BJ (cell line): Measurements from ENCODE around the gene LRFN2. TPM values are rescaled to one million over a fixed set of nuclear protein-coding genes. Genes with fewer than 3 reads are reported as not detected.

Experiments
- CTCF ChIA-PET: fragments of 350-600 bp; formaldehyde crosslinking; extraction: SDS; loops from one replicate; lab custom pipeline; 2021; ENCODE audit warnings: antibody characterized with exemption, inconsistent platforms; lab: Yijun Ruan, JAX
- POLR2A ChIA-PET: fragments of 300-600 bp; sonication (Branson Sonifier 250); formaldehyde crosslinking; extraction: SDS; loops from one replicate; lab custom pipeline; 2021; ENCODE audit warnings: antibody characterized with exemption; lab: Charles Lee
- DNase-seq: peaks from one replicate; pipeline ENCODE4 v3.0.0-alpha.2; 2011; ENCODE audit warnings: low read depth
- H3K27me3 ChIP-seq: 2 replicates; pipeline ENCODE4 v1.6.0; 2011; ENCODE audit warnings: low read length; ENCODE audit not compliant: control insufficient read depth, insufficient read depth
- H3K36me3 ChIP-seq: 2 replicates; pipeline ENCODE4 v1.5.1; 2011; ENCODE audit warnings: low read length; ENCODE audit not compliant: control insufficient read depth, insufficient read depth
- H3K4me3 ChIP-seq: 2 replicates; pipeline ENCODE4 v1.5.1; 2011; ENCODE audit warnings: low read depth, mild to moderate bottlenecking, control low read depth, low read length
- polyA plus RNA-seq: library from polyadenylated mRNA; depleted of rRNA; stranded (reverse); fragments of >200 nt; gene quantifications from 2 replicates; pipeline ENCODE4 v1.2.3, GENCODE V29; 2011
- TF ChIP-seq, protein P1 (sequence below): IDR thresholded peaks from 2 replicates; pipeline ENCODE4 v1.5.1; 2011; ENCODE audit warnings: low read depth, mild to moderate bottlenecking, control low read depth, inconsistent platforms, low read length, moderate library complexity; ENCODE audit not compliant: insufficient read depth

Gene LRFN2
- polyA plus RNA-seq, 1 experiment: not detected

DNA sequence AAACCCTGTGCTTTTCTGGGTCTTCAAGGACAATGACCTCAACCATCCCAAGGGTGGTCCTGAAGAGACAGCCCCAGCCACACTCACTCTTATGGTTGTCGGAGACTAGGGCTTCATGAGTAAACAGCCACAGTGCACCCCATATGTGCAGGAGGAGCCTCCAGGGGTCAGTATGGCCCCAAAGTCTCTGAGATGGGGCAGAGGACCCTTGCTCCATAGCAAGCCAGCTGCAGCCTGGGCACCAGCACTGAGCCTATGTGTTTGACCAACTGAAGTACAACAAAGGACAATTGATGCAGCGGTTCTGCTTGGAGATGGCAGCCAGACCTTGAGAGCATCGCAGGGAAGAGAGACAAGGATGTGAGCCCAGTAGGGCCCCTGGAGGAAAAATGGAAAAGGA lies 112.2 kb downstream of the LRFN2 start:
- H3K36me3 ChIP-seq: no peaks in the 10 kb centered on the region
- H3K27me3 ChIP-seq: no peaks in the 10 kb centered on the region
- TF ChIP-seq, protein P1, sequence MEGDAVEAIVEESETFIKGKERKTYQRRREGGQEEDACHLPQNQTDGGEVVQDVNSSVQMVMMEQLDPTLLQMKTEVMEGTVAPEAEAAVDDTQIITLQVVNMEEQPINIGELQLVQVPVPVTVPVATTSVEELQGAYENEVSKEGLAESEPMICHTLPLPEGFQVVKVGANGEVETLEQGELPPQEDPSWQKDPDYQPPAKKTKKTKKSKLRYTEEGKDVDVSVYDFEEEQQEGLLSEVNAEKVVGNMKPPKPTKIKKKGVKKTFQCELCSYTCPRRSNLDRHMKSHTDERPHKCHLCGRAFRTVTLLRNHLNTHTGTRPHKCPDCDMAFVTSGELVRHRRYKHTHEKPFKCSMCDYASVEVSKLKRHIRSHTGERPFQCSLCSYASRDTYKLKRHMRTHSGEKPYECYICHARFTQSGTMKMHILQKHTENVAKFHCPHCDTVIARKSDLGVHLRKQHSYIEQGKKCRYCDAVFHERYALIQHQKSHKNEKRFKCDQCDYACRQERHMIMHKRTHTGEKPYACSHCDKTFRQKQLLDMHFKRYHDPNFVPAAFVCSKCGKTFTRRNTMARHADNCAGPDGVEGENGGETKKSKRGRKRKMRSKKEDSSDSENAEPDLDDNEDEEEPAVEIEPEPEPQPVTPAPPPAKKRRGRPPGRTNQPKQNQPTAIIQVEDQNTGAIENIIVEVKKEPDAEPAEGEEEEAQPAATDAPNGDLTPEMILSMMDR: no peak
- DNase-seq: no peak
- CTCF ChIA-PET: no interaction called here
- POLR2A ChIA-PET: no interaction called here
- H3K4me3 ChIP-seq: no peak overlapping the region

DNA sequence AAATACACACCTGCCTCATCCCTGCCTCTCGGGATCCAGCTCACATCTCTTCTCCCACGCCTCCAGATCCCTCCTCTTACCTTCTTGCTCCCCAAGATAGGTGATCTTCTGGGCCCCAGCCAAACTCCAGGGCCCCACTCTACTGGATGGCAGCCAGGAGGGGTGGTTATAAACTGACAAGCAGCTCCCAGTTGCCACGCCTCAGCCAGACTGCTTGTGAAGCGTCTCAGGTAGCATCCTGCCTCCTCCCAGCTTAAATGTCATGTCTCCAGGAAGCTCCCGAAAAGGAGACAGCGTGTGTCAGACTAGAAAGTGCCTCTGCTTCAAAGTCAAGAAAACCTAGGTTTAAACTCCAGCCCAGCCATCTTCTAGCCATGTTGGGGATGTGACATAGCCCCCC lies 114.1 kb downstream of the LRFN2 start:
- H3K4me3 ChIP-seq: no peak overlapping the region
- H3K27me3 ChIP-seq: no peaks in the 10 kb centered on the region
- TF ChIP-seq, protein P1: no peak
- no peaks in the 10 kb centered on the region for H3K36me3 ChIP-seq
- ChIA-PET POLR2A (no interaction called here), CTCF (no interaction called here)
- no peak for DNase-seq

DNA sequence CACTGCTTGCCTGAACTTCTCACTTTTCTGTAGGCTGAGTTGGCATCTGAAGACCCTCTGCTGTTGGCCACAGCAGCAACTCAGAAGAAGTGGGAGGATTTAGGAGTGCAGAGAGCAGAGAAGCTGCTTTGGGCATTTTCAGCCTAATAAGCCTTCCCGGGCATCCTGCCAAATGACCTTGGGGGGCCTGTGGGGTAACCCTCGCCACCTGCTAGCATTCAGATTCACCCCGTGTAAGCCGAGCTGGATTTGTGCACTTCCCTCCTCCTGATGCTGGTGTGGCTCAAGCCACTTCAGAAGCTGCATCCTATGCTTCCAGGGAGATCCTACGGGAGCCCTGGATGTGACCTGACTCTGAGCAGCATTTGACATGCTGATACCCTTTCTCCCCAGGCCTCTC lies 114.8 kb downstream of the LRFN2 start:
- ChIA-PET CTCF (interaction anchor here (0.7 kb wide), 1 partner anchor 13 kb away, joined by 3 read pairs; no protein-coding TSS in a partner anchor), POLR2A (no interaction called here)
- DNase-seq: no peak
- H3K36me3 ChIP-seq: no peaks in the 10 kb centered on the region
- TF ChIP-seq, protein P1: no peak
- no peak overlapping the region for H3K4me3 ChIP-seq
- H3K27me3 ChIP-seq: no peaks in the 10 kb centered on the region

DNA sequence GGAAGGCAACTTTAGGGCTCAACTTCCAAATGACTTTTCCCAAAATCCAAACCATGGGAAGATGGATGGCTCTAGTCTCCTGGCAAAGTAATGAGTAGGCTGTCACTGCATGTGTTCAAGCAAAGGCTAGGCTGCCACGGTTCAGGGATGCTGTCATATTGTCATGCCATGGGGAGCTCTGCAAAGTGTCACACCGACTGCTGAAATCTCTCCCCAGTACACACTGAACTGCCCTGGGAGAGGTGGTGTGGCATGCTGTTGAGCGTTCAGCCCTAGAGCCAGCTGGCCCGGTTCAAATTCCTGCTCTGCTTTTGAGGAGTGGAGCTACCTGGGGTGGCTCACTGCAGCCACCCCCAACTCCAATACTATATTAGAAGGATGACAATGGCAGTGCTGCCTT lies 115.9 kb downstream of the LRFN2 start:
- TF ChIP-seq, protein P1: no peak
- ChIA-PET CTCF (no interaction called here), POLR2A (no interaction called here)
- Histone ChIP-seq H3K4me3 (no peak overlapping the region), H3K36me3 (no peaks in the 10 kb centered on the region), H3K27me3 (no peaks in the 10 kb centered on the region)
- no peak for DNase-seq

DNA sequence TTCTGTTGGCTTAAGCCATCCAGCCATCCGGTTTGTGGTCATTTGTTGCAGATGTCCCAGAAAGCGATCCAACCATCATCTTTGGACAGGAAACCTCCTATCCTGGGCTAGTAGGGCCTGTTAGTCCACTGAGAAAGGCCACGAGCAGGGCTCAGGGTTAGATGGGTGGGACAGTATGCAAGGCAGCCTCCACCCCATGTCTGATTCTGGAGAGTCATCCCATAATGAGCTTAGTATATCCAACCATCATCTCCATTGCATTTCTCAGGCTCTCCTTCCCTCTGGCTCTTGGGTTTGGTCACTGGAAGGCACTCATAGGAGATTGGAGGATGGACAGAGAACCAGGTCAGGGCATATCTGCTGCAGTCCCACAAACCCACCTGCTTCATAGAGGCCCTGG lies 117.8 kb downstream of the LRFN2 start:
- CTCF ChIA-PET: no interaction called here
- TF ChIP-seq, protein P1: no peak
- no peaks in the 10 kb centered on the region for H3K36me3 ChIP-seq
- no peak for DNase-seq
- no peak overlapping the region for H3K4me3 ChIP-seq
- no peaks in the 10 kb centered on the region for H3K27me3 ChIP-seq
- POLR2A ChIA-PET: no interaction called here
